Bone marrow (tissue), 2 donors: ENCODE measurements around the gene IDH3G.
A peak's percentile ranks its signal among the peaks of the same experiment; 100 is the strongest.
"Not testable (repeated sequence)": the region's sequence is repeated elsewhere in the genome, so short reads cannot be mapped to it uniquely, and the experiment has no call there.

Experiments used
- DNase-seq, 2 donors: peaks; one replicate each; lab custom pipeline; 2025; lab: John Stamatoyannopoulos, UW

IDH3G gene

DNA sequence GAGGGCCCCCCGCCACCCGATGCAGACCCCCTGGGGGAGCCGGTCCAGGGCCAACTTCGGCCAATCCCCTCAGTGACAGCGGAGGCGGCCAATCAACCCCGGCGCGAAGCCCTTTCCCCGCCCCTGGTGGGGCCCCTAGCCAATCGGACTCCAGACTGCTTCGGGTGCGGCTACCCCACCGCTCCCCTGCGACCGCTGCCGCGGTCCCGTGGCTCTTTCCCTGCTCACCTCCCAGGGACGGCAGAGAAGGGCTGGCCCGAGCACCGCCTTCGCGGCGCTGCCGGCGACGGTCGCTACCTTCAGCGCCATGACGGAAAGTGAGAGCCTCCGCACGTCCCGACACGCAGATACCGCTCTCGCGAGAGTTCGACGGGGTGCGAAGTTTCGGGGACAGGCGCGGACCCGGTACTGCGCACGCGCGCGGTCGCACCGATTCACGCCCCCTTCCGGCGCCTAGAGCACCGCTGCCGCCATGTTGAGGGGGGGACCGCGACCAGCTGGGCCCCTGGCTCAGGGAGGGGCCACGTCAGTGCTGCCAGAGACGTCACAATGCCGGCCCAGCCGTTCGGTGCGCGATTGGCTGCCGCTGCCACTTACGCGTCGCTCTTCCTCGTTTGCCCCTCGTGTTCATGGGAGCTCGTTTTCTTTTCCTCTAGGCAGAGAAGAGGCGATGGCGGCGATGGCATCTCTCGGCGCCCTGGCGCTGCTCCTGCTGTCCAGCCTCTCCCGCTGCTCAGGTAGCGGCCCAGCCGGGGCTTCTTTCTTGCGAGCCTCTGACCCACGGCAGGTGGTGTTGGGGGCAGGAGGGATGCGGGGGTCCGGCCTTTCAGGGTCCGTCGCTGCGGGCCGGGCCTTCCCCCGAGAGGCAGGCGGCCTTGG, at the start of gene IDH3G, which contains the start of gene SSR4:
Gene IDH3G (minus strand): TSS at position 358 of the 879 bp plus-strand sequence. CDS start 49 bp downstream, at position 309.
Gene SSR4 (plus strand): TSS at position 651 of the 879 bp plus-strand sequence. CDS start 20 bp downstream, at position 671.
- DNase-seq, result peak; percentile 80 to 86

DNA sequence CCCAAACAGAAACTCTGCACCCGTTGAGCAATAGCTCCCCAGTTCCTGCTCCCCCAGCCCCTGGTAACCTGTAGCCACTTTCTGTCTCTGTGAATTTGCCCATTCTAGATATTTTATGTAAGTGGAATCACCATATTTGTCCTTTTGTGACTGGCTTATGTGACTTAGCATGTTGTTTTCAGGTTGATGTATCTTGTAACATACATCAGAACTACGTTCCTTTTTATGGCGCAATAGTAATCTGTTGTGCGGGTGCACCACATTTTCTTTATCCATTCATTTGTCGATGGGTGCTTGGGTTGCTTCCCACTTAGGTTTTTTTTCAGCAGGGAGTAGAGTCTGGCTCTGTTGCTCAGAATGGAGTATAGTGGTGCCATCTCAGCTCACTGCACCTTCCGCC, 42.7 kb upstream of the IDH3G start:
- DNase-seq, result no peak

DNA sequence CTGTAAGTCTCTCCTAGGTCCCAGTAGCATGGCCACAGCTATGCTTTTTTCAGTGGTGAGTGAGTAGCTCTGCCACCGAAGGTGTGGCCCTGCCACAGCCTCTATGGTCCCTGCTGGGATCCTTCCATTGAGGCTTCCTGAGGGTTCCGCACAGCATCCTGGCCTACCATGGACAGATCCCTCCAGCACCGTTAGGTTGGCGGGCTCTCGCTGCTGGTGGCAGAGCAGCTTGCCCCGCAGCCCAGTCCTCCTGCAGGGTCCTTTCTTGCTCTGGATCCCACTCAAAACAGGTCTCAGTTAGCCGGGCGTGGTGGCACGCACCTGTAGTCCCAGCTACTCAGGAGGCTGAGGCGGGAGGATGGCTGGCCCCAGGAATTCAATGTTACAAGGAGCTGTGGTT, 38.6 kb upstream of the IDH3G start:
- no peak for DNase-seq

DNA sequence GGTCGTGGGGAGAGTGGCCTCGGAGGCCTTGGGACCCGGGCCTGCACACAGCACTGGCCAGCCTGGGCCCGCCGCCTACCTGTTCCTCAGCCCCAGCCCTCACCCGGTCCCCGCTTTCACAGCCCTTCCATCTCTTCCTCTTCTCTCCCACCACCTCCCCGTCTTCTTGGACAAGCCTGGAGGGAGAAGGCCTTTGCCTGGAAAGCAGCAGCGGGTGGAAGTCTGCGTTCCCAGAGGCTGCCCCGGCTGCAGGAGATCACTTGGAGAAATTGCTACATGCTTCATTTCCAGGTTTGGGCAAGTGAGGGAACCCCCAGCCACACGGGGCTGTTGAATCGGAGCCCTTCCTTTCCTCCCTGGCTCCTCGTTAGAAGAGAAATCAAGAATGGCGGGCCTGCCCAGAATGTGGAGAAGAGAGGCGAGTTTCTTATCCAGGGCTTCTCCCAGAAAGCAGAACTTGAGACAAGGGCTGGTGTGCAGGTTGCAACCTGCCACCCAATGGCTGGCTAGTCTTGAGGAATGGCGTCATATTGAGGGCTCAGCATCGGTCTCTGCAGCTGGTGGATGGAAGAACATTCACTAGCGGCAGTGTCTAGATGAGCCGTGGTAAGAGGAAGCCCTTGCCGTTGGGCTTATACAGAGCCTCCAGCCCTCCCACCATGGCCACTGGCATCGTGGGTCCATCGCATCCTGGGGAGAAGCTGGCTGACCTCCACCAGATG, 37.4 kb upstream of the IDH3G start:
- DNase-seq, result no peak

DNA sequence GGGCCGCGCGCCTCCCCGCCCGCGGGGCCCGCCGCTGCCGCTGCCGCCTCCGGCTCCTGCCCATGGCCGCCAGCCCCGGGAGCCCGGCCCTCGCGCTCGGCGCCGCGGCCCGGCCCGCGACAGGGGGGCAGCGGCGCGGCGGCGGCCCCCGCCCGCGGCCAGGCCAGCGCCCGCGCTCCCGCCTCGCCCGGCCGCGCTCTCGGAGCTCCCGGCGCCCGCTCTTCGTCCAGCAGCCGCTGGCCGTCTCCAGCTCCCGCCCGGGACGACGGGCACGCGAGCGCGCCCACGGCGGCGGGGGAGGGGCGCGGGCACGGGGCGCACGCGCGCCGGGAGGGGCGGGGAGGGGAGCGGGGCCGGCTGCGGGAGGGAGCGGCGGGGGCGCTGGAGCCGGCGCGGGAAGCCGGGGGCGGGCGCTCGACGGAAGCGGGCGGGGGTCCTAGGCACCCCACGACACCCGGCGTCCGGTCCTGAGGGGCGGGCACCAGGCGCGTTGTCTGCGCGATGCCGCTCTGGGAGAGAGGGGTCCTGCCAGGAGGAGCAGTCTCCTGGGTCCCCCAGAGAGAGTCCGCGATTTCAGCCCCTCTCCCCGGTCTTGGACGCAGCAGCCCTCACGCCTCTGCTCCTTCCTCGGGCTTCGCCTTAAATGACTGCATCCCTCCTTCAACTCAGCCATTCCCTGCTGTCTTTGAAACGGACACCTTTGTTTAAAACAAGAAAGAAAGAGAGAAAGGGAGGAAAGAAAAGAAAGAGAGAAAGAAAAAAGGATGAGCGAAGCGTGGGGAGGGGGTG, 36.7 kb upstream of the IDH3G start:
- no peak for DNase-seq

DNA sequence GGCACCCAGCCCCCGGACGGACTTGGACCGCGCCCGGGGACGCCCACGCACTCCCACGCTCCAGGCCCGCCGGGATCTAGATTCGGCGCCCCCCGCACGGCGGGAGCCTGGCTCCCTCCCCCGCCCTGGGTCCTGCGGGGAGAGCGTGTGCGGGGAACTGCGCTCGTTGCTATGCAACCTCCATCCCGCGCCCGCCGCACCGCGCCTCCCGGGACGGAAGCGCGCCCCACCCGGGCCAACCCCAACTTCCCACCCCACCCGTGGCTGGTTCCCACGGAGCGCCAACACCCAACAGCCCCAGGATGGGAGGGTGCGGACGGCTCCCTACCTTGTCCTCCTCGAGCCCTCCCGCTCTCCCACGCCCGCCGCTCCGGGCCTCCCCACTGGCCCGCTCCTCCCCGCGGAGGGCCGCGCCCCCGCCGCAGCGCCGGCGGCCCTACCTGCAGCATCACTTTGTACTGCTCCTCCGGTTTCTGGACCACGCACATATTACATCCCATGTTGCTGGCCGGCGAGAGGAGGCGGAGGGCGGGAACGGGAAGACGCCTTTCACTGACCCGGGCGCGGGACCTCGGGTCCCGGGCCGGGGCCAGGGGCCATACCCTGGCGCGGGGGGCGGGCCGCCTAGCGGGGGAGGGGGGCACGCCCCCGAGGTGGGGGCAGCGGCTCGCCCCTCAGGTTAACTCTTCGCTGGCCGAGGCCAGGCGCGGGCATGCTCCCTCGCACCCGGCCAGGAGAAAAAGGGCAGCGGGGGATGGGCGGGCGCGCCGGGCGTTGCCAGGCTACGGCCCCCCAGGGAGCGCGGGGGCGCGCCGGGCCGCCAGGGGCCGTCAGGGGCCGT, 35.8 kb upstream of the IDH3G start, which contains the start of gene PDZD4:
Gene PDZD4 (minus strand): TSS at position 746 of the 841 bp plus-strand sequence. CDS start 246 bp downstream, at position 500.
- DNase-seq, result no peak

DNA sequence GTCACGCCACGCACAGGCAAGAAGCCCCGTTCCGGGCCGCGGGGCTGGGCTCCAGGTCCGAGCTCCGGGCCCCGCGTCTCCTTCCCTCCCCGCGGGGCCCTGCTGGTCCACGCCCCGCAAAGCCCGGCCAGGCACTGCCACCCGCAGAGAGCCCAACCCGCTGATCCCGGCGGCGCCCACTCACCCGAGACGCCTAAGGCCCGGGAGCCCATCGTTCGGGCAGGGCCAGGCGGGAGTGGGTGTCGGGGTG, 35.3 kb upstream of the IDH3G start:
- DNase-seq, result no peak

DNA sequence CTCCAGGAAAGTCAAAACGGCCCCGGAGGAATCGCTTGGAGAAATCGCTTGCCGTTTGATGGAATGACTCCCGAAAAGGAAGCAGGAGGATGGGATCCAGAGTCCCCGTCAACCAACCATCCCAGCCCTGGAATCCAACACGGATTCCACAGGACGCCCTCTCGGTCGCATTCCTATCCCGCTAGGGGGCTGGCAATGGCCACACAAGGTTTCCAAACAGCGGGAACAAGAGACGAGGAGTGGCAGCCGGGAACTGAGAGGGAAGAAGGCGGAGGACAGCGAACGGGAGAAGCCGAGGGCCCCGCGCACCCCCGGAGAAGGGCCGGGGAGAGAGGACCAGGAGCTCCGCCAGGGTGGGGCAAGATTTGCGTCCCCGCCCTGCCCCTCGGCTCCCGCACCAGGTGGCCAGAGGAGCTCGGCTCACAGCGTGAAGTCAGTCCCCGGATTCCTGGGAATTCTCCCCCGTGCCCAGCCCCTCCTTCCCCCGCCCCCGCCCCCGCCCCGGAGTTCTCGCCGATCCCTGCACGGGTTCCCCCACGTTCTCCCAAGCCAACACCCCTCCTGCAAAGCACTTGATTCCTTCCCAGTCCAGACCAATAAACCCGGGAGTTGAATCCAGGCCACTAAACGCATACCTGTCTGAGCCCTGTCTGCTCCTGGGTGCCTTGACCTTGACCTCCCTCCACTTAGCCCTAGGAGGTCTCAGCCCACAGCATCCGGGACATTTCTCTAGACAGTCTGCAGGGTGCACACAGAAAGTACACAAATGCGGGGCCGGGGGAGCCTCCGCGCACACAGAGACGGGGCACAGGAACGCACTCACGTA, 34.8 kb upstream of the IDH3G start:
- DNase-seq, result no peak

DNA sequence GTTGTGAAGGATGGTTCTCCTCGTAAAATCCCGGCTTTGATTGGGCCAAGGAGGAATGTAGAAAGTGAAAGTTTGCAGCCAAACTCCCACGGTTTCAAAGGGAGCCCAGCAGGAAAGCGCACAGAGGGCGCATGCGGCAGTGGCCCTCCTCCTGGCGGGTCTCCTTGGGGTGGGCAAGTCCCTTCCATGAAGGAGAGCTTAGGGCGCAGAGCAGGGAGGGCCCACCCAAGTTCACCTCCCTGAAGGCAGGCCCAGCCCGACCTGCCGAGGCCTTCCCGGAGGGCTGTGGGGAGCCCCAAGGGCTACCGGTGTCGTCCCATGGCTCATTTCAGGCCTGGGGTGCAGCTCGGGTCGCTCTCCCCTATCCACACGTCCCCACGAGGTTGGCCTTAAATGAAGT, 34.1 kb upstream of the IDH3G start:
- no peak for DNase-seq

DNA sequence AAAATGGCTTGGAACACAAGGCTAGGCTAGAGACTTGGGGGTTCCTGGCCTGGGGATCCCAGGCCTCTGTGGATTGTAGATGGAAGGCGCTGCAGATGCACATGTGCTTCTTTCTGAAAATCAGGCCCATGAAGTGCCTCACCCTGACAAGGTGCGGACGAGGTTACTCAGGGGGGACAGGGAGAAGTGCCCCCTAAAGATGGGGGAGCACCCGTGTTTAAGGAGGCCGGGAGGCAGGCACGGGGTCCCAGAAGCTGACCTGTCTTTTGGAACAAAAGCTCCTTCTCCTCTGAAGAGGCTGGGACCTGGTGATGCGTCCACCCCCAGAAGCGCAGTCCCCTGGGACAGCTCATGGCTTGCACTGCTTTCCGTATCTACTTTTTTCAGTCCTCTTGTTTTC, 33.7 kb upstream of the IDH3G start:
- DNase-seq, result no peak

DNA sequence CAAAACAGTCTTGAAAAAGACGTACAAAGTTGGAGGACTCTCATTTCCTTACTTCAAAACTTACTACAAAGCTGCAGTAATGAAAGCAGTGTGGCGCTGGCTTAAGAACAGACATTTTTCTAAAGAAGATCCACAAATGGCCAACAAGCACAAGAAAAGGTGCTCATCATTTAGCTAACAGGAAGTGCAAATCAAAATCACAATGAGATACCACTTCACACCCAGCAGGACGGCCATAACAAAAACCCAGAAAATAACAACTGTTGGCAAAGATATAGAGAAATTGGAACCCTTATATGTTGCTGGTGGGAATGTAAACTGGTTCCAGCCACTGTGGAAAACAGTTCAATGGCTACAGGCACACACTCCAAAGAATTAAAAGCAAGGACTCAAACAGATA, 32.8 kb upstream of the IDH3G start:
- no peak for DNase-seq

DNA sequence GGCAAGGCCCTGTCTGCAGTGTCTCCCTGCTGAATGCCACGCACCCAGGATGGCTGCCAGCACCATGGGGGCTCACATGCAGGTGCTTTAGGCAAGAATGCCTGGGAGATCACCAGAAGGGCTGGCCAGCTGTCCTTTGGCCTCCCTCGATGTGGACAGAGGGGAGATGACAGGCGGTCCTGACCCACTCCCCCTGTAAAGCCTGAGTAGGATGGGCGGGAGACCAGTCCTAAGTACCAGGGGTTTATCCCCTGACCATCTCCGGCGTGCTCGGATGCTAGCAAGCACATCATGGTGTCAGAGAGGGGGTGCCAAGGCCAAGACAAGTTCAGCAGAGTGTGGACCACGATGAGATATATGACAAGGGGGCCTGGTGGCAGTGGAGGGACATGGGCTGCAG, 30.9 kb upstream of the IDH3G start:
- DNase-seq, result no peak

DNA sequence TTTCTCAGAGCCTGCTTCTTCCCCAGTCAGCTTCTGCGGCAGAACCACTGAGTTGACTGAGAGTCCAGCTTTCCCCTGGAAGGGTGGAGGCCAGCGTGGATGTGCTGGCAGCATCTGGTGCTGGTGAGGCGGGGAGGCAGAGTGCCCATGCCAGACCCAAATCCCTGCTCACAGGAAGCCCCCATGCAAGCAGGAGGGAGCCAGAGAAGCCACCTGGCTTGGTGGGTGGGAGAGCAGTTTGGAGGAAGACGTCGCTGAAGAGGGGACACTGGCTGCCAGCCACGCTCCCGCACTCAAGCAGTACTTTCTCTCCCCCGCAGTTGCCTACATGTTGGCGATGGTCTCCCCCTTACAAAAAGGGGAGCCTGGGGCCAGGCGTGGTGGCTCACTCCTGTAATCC, 30.2 kb upstream of the IDH3G start:
- no peak for DNase-seq

DNA sequence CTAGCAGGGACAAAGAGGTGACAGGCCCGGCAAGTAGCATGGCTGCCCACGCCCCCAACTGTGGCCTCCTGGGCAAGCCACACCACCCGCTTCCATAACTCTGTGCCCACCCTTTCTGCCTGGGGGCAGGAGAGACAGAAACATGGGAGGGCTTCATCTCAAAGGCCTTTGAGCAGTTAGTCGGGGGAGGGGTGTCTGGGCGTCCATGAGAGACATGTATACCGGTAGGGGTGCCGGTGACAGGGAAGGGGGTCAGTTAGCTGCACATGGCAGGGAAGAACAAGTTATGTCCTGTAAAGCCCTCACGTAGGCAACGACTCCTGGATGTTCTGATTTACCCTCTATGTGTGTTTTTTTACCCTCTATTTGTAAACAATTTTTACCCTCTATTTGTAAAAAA, 26.9 kb upstream of the IDH3G start:
- no peak for DNase-seq

DNA sequence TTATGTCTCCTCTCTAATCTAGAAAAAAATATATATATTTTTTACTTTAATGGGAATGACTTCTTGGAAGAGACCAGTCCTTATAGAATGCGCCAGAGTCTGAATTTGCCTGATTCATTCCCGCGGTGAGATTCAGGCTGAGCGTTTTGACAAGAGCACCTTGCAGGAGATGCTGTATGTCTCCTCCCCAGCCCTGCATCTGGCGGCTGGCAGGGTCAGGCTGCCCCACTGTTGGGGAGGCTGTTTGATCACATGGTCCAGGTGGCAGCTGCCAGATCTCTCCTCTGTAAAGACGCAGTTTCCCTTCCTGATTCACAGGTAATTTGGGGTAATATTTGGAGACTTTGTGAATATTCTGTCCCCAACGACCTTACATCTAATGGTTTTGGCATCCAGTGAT, 26.4 kb upstream of the IDH3G start:
- no peak for DNase-seq

DNA sequence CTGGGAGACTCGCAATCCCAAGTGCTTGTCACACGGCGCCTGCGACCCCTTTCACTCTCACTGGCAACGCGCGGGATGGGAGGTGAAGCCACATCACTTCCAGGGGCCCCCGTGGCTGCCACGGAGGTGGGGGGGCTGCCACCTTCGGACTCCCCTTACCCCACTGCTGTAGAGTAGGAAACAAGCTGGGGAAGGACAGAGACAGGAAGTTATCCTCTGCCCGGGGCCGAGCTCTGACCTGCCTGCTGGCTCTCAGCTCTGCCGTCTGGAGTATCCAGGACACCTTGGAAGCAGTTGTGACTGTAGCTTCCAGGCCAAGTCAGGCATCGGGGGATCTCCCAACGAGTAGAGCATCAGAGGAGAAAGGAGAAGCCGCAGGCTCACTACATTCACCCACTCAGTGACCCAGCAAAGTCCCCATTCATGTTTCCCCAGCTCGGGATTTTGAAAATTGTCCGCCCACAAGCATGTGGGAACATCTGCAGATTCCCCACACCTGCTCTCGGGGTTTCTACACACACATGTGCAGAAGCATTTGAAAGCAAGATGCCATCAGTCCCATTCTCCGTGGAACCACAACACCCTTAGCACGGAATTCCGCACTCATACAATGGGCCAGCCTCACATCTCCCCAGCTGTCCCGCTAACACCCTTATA, 25.3 kb upstream of the IDH3G start:
- no peak for DNase-seq

DNA sequence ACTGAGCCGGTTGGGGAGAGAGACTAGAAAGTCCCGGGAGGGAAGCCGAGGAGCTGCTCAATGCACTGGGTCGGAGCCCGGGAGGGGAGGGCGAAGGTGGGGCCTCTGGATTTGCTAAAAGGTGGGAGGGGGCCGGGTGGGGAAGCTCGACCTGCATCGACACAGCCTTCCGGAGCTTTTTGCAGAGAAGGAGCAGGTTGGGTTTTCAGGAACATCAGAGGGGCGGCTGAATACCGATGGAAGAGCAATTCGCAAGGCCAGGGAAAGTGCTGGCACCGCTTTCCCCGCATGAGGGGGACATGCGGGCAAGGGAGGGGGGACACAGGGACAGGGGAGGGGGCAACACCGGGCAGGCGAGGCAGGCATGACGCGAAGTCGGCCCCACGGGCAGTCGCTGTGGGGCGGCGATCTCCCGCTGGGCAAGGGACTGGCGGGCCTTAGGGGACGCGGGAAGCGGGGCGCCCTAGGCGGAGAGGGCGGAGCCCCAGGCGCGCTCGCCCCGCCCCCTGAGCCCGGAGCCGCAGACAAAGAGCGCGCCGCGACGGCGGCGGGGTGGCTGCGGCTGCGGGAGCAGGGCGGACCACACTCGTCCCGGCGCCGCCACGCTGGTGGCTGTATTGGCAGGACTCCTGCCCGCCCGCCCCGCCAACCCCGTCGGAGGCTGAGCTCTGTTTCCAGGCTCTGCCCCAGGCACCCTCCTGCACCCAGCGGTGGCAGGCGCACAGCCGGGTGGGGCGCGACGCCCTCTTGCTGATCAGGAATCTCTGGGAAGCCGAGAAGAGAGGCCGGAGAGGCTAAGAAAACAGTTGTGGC, 24.6 kb upstream of the IDH3G start:
- no peak for DNase-seq

DNA sequence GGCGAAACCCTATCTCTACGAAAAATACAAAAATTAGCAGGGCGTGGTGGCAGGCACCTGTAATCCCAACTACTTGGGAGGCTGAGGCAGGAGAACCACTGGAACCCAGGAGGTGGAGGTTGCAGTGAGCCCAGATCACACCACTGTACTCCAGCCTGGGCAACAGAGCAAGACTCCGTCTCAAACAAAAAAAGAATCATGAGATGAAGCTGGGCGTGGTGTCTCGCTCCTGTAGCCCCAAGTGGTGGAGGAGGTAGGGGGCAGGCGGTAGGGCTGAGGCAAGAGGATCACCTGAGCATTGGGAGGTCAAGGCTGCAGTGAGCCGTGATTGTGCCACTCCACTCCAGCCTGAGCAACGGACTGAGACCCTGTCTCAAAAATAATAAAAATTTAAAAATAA, 23.9 kb upstream of the IDH3G start:
- not testable (repeated sequence) for DNase-seq
